Measurements from ENCODE around the gene C12orf57. TPM values are rescaled to one million over a fixed set of nuclear protein-coding genes. Genes with fewer than 3 reads are reported as not detected.
A peak's percentile ranks its signal among the peaks of the same experiment; 100 is the strongest.

Gene C12orf57
- total and polyA plus RNA-seq, 2 of the 13 experiments (the other 11 are each of a cell fraction or from before 2014, with no cell fraction given): 84.0 to 287 TPM

DNA sequence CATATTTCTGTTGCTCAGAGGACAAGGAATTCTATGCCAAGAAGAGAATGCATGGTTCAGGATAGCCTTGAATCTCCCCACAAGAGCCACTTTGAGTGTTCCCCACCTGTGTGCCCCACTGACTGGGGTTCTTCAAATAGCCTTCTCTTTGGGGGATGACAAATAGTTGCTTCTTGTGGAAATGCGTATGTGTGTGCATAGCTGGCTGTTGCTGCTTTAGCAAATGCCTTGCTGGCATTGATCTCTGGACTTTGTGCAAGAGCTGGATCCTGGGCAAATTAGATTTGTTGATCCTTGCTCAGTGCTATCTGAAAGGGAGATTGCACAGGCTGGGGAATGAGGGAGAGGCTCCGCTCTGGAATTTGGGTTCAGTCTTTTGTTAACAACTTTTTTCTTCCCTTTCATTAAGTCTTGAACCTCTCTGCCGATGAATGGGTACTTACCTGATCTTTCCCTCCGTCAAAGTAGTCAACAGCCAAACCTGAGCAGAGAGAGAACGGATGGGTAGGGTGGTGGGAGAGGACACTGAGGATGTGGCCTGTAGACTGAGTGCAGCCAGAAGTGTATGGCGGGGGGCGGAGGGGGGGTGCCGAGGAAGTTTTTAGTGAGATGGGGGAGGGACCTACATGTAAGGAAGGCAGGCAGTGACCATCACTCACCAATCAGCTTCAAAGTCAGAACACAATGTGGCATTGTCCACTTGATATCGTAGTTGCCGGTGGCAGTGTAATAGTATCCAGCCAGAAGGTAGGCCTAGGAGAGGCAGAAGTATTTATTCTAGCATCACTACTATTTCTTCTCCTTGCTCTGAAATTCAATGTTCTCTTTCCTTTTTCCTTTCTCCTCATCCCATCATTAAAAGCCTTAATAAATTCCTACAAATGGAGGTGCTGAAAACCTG lies 37.6 kb downstream of the C12orf57 start (continued):
- TF ChIP-seq TP53 (CRISPR knock-in tag; conservative IDR thresholded peaks at IDR 0.05) (no peak), SCMH1 (CRISPR knock-in tag; IDR thresholded peaks at IDR 0.05; ENCODE audit: borderline replicate concordance) (no peak), KLF13 (CRISPR knock-in tag; IDR thresholded peaks at IDR 0.05) (no peak), ZNF556 (CRISPR knock-in tag; IDR thresholded peaks at IDR 0.05; ENCODE audit: borderline replicate concordance) (no peak; the same call in 1 of the 2 replicates), ONECUT2 (CRISPR knock-in tag; IDR thresholded peaks at IDR 0.05) (0 out of 2 replicates have a peak, but pooled peaks have one; percentile 34), ZFP37 (CRISPR knock-in tag; IDR thresholded peaks at IDR 0.05; ENCODE audit: borderline replicate concordance) (0 out of 2 replicates have a peak, but pooled peaks have one; percentile 28), PCBP2 (optimal IDR thresholded peaks at IDR 0.05; ENCODE audit: low read depth, low read length, poor library complexity, severe bottlenecking) (no peak), ZBTB39 (CRISPR knock-in tag; IDR thresholded peaks at IDR 0.05) (no peak), ZNF282 (IDR thresholded peaks at IDR 0.05; ENCODE audit: partially characterized antibody) (no peak), ZNF326 (CRISPR knock-in tag; IDR thresholded peaks at IDR 0.05; ENCODE audit: borderline replicate concordance) (no peak), KLF16 (CRISPR knock-in tag; IDR thresholded peaks at IDR 0.05) (peak in 1 of 2 experiments; percentile 40; a peak in 1 of 4 replicates), YY1 (IDR thresholded peaks at IDR 0.05; ENCODE audit: insufficient read depth, insufficient replicate concordance, low read depth, low read length) (no peak), KIAA2018 (CRISPR knock-in tag; IDR thresholded peaks at IDR 0.05; ENCODE audit: borderline replicate concordance) (no peak), CCAR2 (optimal IDR thresholded peaks at IDR 0.05; ENCODE audit: low read depth, low read length) (peak; percentile 32)
- TF ChIP-seq, protein P1, sequence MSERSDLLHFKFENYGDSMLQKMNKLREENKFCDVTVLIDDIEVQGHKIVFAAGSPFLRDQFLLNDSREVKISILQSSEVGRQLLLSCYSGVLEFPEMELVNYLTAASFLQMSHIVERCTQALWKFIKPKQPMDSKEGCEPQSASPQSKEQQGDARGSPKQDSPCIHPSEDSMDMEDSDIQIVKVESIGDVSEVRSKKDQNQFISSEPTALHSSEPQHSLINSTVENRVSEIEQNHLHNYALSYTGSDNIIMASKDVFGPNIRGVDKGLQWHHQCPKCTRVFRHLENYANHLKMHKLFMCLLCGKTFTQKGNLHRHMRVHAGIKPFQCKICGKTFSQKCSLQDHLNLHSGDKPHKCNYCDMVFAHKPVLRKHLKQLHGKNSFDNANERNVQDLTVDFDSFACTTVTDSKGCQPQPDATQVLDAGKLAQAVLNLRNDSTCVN (CRISPR knock-in tag; IDR thresholded peaks at IDR 0.05; ENCODE audit: borderline replicate concordance): 0 out of 2 replicates have a peak, but pooled peaks have one; percentile 22
